Nephron (organoid): ENCODE results near the gene RAB31.

Experiments used
- H3K27ac Mint-ChIP-seq, 3 experiments: 2 replicates each; pipeline ENCODE4 v1.8.0; 2020; ENCODE audit warnings: mixed read lengths in 3 of 3, mild to moderate bottlenecking in 2 of 3, moderate library complexity in 1 of 3
- H3K27me3 Mint-ChIP-seq: 2 replicates; pipeline ENCODE4 v1.8.0; 2021; ENCODE audit warnings: low read depth, mild to moderate bottlenecking, moderate library complexity, mixed read lengths
- H3K36me3 Mint-ChIP-seq: 2 replicates; pipeline ENCODE4 v1.8.0; 2020; ENCODE audit warnings: low read depth, mixed read lengths
- H3K4me1 Mint-ChIP-seq: 2 replicates; pipeline ENCODE4 v1.8.0; 2020; ENCODE audit warnings: mixed read lengths
- H3K4me3 Mint-ChIP-seq, 3 experiments: 2 replicates each; pipeline ENCODE4 v1.8.0; 2020; ENCODE audit warnings: mild to moderate bottlenecking in 3 of 3, mixed read lengths in 3 of 3, moderate library complexity in 2 of 3
- H3K9me3 Mint-ChIP-seq: 2 replicates; pipeline ENCODE4 v1.8.0; 2020; ENCODE audit warnings: mixed read lengths
- CTCF ChIP-seq, 3 experiments: fragments of 200-600 bp; sonication (generic); IDR thresholded peaks; one replicate each; pipeline ENCODE4 v1.5.0; 2021; ENCODE audit warnings: antibody characterized with exemption in 3 of 3; ENCODE audit not compliant: unreplicated experiment in 3 of 3

RAB31 gene

DNA sequence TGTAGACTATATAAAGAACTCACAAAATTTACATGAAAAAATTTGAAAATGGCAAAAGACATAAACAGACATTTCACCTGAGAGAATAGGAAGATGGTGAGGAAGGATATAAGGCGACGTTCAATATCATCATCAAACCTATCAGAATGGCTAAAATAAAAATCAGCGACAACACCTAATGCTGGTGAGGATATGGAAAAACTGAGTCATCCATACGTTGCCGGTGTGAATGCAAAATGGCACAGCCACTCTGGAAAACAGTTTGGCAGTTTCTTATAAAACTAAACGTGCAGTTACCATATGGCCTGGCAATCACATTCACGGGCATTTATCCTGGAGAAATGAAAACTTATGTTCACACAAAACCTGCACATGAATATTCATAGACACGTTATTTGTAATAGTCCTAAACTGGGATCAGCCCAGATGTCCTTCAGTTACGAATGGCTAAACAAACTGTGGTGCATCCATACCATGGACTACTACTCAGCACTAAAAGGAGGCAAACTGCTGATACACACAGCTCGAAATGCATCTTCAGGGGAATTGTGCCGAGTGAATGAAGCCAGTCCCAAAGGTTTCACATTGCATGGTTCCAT, 114.6 kb downstream of the RAB31 start:
- Mint-ChIP-seq H3K4me3 (no peak overlapping the region), H3K27me3 (no peaks in the 10 kb centered on the region), H3K9me3 (peaks cover 17% of the 10 kb centered on the region), H3K27ac (no peak overlapping the region), H3K4me1 (peaks cover 7% of the 10 kb centered on the region), H3K36me3 (peaks cover 19% of the 10 kb centered on the region)
- no peak for TF ChIP-seq CTCF (IDR thresholded peaks at IDR 0.05; ENCODE audit: unreplicated experiment in 3 of 3)

DNA sequence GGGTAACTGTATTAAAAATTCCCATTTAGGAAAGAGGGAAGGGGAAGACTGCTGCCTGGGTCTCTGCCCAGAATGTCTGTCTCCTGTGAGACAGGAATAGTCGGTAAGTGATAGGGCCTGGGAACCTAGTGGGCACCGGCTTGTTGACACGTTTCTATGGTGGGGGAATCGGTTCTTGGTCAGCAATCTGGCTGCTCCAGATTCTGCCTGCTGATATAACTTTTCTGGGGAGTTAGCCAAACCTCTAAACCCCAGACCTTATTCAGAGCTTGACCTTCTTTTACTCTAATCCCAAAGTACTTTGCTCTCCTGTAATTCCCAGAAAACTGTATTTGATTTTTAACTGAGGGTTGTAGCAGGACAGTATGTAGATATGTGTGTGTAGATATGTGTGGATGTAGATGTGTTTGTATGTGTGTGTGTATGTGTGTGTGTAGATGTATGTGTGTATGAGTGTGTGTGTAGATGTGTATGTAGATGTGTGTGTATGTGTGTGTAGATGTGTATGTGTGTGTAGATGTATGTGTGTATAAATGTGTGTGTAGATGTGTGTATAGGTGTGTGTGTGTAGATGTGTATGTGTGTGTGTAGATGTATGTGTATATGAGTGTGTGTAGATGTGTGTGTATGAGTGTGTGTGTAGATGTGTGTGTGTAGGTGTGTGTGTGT, 115.8 kb downstream of the RAB31 start:
- H3K27ac Mint-ChIP-seq = no peak overlapping the region
- no peak for TF ChIP-seq CTCF (IDR thresholded peaks at IDR 0.05; ENCODE audit: unreplicated experiment in 3 of 3)
- peaks cover 11% of the 10 kb centered on the region for H3K4me1 Mint-ChIP-seq
- H3K27me3 Mint-ChIP-seq = no peaks in the 10 kb centered on the region
- H3K9me3 Mint-ChIP-seq = peaks cover 8% of the 10 kb centered on the region
- no peak overlapping the region for H3K4me3 Mint-ChIP-seq
- H3K36me3 Mint-ChIP-seq = peaks cover 8% of the 10 kb centered on the region

GRCh38 chr18:9824474-9824832, 116.4 kb downstream of the RAB31 start:
- Mint-ChIP-seq H3K4me3 (no peak overlapping the region), H3K36me3 (peaks cover 3% of the 10 kb centered on the region), H3K4me1 (peaks cover 11% of the 10 kb centered on the region), H3K9me3 (peaks cover 3% of the 10 kb centered on the region), H3K27ac (no peak overlapping the region), H3K27me3 (no peaks in the 10 kb centered on the region)
- no peak for TF ChIP-seq CTCF (IDR thresholded peaks at IDR 0.05; ENCODE audit: unreplicated experiment in 3 of 3)

GRCh38 chr18:9824952-9825371, 116.9 kb downstream of the RAB31 start:
- no peaks in the 10 kb centered on the region for H3K36me3 Mint-ChIP-seq
- H3K4me3 Mint-ChIP-seq = no peak overlapping the region
- peaks cover 11% of the 10 kb centered on the region for H3K4me1 Mint-ChIP-seq
- no peaks in the 10 kb centered on the region for H3K27me3 Mint-ChIP-seq
- no peaks in the 10 kb centered on the region for H3K9me3 Mint-ChIP-seq
- TF ChIP-seq CTCF (IDR thresholded peaks at IDR 0.05; ENCODE audit: unreplicated experiment in 3 of 3) = no peak
- no peak overlapping the region for H3K27ac Mint-ChIP-seq

DNA sequence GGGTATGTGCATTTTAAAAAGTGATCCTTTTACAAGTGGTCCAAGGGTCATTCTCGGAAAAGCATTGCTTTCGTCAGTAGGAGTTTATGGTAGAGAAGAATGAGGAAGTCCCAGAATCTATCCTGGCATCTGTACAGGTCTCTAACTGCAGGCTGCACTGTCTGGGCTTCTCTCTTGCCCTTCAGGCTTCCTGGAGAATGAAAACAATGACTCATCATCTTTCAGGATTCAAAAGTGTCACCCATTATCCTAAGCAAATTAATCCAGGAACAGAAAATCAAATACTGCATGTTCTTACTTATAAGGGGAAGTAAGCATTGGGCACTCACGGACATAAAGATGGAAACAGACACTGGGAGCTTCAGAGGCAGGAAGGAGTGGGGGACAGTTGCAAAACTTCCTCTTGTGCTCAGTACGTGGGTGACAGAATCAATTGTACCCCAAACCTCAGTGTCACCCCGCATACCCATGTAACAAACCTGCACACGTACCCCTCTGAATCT, 117.5 kb downstream of the RAB31 start:
- Mint-ChIP-seq H3K27me3 (no peaks in the 10 kb centered on the region), H3K4me1 (peaks cover 11% of the 10 kb centered on the region), H3K9me3 (no peaks in the 10 kb centered on the region), H3K36me3 (no peaks in the 10 kb centered on the region), H3K27ac (no peak overlapping the region), H3K4me3 (no peak overlapping the region)
- no peak for TF ChIP-seq CTCF (IDR thresholded peaks at IDR 0.05; ENCODE audit: unreplicated experiment in 3 of 3)

GRCh38 chr18:9826685-9827084, 118.6 kb downstream of the RAB31 start:
- Mint-ChIP-seq H3K27ac (no peak overlapping the region), H3K36me3 (no peaks in the 10 kb centered on the region), H3K9me3 (no peaks in the 10 kb centered on the region), H3K27me3 (no peaks in the 10 kb centered on the region), H3K4me3 (no peak overlapping the region), H3K4me1 (peaks cover 17% of the 10 kb centered on the region)
- no peak for TF ChIP-seq CTCF (IDR thresholded peaks at IDR 0.05; ENCODE audit: unreplicated experiment in 3 of 3)
